Sciatic nerve (tissue), 2 donors: ENCODE measurements around the gene SNRPN. TPM values are rescaled to one million over a fixed set of nuclear protein-coding genes. Genes with fewer than 3 reads are reported as not detected.
"Not testable (repeated sequence)": the region's sequence is repeated elsewhere in the genome, so short reads cannot be mapped to it uniquely, and the experiment has no call there.

ENCODE experiments used
- ATAC-seq: fragments of 200-7000 bp; cut with Tn5 transposase; one replicate; pipeline ENCODE4 v1.9.1; 2020; ENCODE audit warnings: mild to moderate bottlenecking, moderate library complexity
- DNase-seq: peaks from one replicate; pipeline ENCODE4 v3.0.0-alpha.2; 2020; ENCODE audit warnings: low spot score
- intact Hi-C: fragments of 100-400 bp; cut with DNase I; formaldehyde crosslinking; loops from one replicate; pipeline ENCODE4 v1.14.2; 2022
- total RNA-seq: library from RNA; stranded (reverse); fragmentation: NEBNext Ultra II Directional; extraction: Animal tissue kit (Norgen Biotek cat#: 25700); gene quantifications from one replicate; pipeline ENCODE4 v1.2.1, GENCODE V29; 2021
- donor health status: DM: no; HTN: no; CAD: no.
- donor health status: DM: no; HTN: no; CAD: no.

Gene SNRPN
- total RNA-seq, result 80.7 TPM

GRCh38 chr15:24954783-24955530, at the start of gene SNRPN, which contains the start of gene SNURF:
TSS of gene SNRPN (plus strand) at chr15:24954987. CDS start at chr15:24974454, 19,467 bp downstream.
TSS of gene SNURF (plus strand) at chr15:24954987. CDS start at chr15:24955049, 62 bp downstream.
- ATAC-seq (peak; percentile 92), DNase-seq (peak; percentile 84)
- intact Hi-C loops, result no loop called here

- ATAC-seq (no peak), DNase-seq (no peak)
- intact Hi-C loops, result no loop called here
These were observed 38.3 kb upstream of the SNRPN start for GRCh38 chr15:24916305-24917009.

GRCh38 chr15:24917431-24917830, 37.4 kb upstream of the SNRPN start:
- intact Hi-C loops, result no loop called here
- no peak for ATAC-seq
- DNase-seq, result no peak

GRCh38 chr15:24919446-24919845, 35.3 kb upstream of the SNRPN start:
- DNase-seq (no peak), ATAC-seq (no peak)
- intact Hi-C loops, result no loop called here

GRCh38 chr15:24922781-24923180, 32.0 kb upstream of the SNRPN start:
- intact Hi-C loops, DNase-seq, ATAC-seq: not testable (repeated sequence)

GRCh38 chr15:24924153-24924552, 30.6 kb upstream of the SNRPN start:
- no peak for DNase-seq
- intact Hi-C loops, result no loop called here
- ATAC-seq, result no peak

- intact Hi-C loops, result no loop called here
- DNase-seq (no peak), ATAC-seq (no peak)
These were observed 30.2 kb upstream of the SNRPN start for GRCh38 chr15:24924621-24925020.

- not testable (repeated sequence) for DNase-seq, ATAC-seq
- intact Hi-C loops, result loop anchor here (10.0 kb wide), 1 partner anchor 1073 kb away; no protein-coding TSS in a partner anchor
These were observed 22.7 kb upstream of the SNRPN start for GRCh38 chr15:24931874-24932732.

GRCh38 chr15:24933716-24934115, 21.1 kb upstream of the SNRPN start:
- DNase-seq (no peak), ATAC-seq (no peak)
- intact Hi-C loops, result loop anchor here (10.0 kb wide), 1 partner anchor 1071 kb away; no protein-coding TSS in a partner anchor

- DNase-seq, ATAC-seq: not testable (repeated sequence)
- intact Hi-C loops, result loop anchor here (10.0 kb wide), 1 partner anchor 1067 kb away; no protein-coding TSS in a partner anchor
These were observed 16.6 kb upstream of the SNRPN start for GRCh38 chr15:24938224-24938623.

GRCh38 chr15:24940236-24940635, 14.6 kb upstream of the SNRPN start:
- DNase-seq, result no peak
- intact Hi-C loops, result no loop called here
- no peak for ATAC-seq

- no peak for ATAC-seq
- intact Hi-C loops, result no loop called here
- DNase-seq, result no peak
These were observed 11.4 kb upstream of the SNRPN start for GRCh38 chr15:24943361-24943760.

GRCh38 chr15:24944954-24945353, 9.8 kb upstream of the SNRPN start:
- DNase-seq, result no peak
- no peak for ATAC-seq
- intact Hi-C loops, result no loop called here

GRCh38 chr15:24945711-24946110, 9.1 kb upstream of the SNRPN start:
- DNase-seq (no peak), ATAC-seq (no peak)
- intact Hi-C loops, result no loop called here

GRCh38 chr15:24948495-24948894, 6.3 kb upstream of the SNRPN start:
- no peak for DNase-seq
- ATAC-seq, result no peak
- intact Hi-C loops, result no loop called here

- DNase-seq (peak; percentile 53), ATAC-seq (peak; percentile 51)
- intact Hi-C loops, result no loop called here
These were observed 739 bp downstream of the SNRPN start for GRCh38 chr15:24955531-24955921.

GRCh38 chr15:24956111-24956838, 1.5 kb downstream of the SNRPN start:
- DNase-seq, result peak; percentile 80
- intact Hi-C loops, result no loop called here
- peak; percentile 91 for ATAC-seq

- intact Hi-C loops, result no loop called here
- ATAC-seq (no peak), DNase-seq (no peak)
These were observed 2.9 kb downstream of the SNRPN start for GRCh38 chr15:24957691-24958090.

- DNase-seq (no peak), ATAC-seq (no peak)
- intact Hi-C loops, result no loop called here
These were observed 7.2 kb downstream of the SNRPN start for GRCh38 chr15:24961967-24962366.
